ENCODE measurements around the gene SBF1. TPM values are rescaled to one million over a fixed set of nuclear protein-coding genes. Genes with fewer than 3 reads are reported as not detected.

The SBF1 gene
- total and polyA plus RNA-seq, 12 donors = 41.0 to 73.0 (median 48.1) TPM

GRCh38 chr22:50403701-50404101 lies 71.1 kb downstream of the SBF1 start:
- WGBS, 2 donors = 22 to 29% methylated on average over 8 of the region's 8 CpGs
- Histone ChIP-seq H3K36me3 (peaks cover 0 to 53% (median 20%) of the 10 kb centered on the region in 9 donors), H3K27ac (peak overlapping the region in 2 of 10 donors; percentile 16 to 71), H3K4me1 (peaks cover 0 to 50% (median 21%) of the 10 kb centered on the region in 9 donors), H3K4me3 (no peak overlapping the region), H3K9me3 (no peaks in the 10 kb centered on the region), H3K27me3 (no peaks in the 10 kb centered on the region)
- intact Hi-C loops (cut with DNase I) = no loop called here
- peak in 7 of 8 donors; percentile 34 to 63 (median 45) for ATAC-seq
- TF ChIP-seq, protein P1, sequence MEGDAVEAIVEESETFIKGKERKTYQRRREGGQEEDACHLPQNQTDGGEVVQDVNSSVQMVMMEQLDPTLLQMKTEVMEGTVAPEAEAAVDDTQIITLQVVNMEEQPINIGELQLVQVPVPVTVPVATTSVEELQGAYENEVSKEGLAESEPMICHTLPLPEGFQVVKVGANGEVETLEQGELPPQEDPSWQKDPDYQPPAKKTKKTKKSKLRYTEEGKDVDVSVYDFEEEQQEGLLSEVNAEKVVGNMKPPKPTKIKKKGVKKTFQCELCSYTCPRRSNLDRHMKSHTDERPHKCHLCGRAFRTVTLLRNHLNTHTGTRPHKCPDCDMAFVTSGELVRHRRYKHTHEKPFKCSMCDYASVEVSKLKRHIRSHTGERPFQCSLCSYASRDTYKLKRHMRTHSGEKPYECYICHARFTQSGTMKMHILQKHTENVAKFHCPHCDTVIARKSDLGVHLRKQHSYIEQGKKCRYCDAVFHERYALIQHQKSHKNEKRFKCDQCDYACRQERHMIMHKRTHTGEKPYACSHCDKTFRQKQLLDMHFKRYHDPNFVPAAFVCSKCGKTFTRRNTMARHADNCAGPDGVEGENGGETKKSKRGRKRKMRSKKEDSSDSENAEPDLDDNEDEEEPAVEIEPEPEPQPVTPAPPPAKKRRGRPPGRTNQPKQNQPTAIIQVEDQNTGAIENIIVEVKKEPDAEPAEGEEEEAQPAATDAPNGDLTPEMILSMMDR (IDR thresholded peaks at IDR 0.05) = no peak
- peak; percentile 49 to 69 for DNase-seq

- Histone ChIP-seq H3K27me3 (no peaks in the 10 kb centered on the region), H3K36me3 (peaks cover 0 to 39% (median 5%) of the 10 kb centered on the region in 9 donors), H3K27ac (peak overlapping the region in 1 of 10 donors; percentile 71), H3K4me3 (no peak overlapping the region), H3K9me3 (no peaks in the 10 kb centered on the region), H3K4me1 (peaks cover 0 to 58% (median 21%) of the 10 kb centered on the region in 9 donors)
- 94 to 97% methylated on average over 4 of the region's 4 CpGs for WGBS, 2 donors
- DNase-seq (no peak), ATAC-seq (no peak)
- TF ChIP-seq, protein P1 (IDR thresholded peaks at IDR 0.05) = no peak
- intact Hi-C loops (cut with DNase I) = no loop called here
Measured at GRCh38 chr22:50401907-50402306, 72.9 kb downstream of the SBF1 start.

- H3K4me3 ChIP-seq = no peak overlapping the region
- peaks cover 0 to 61% (median 21%) of the 10 kb centered on the region in 9 donors for H3K4me1 ChIP-seq
- WGBS, 2 donors = 97 to 99% methylated on average over 5 of the region's 5 CpGs
- DNase-seq (no peak), ATAC-seq (no peak)
- TF ChIP-seq, protein P1 (IDR thresholded peaks at IDR 0.05) = no peak
- peaks cover 0 to 42% (median 0%) of the 10 kb centered on the region in 9 donors for H3K36me3 ChIP-seq
- intact Hi-C loops (cut with DNase I) = no loop called here
- peak overlapping the region in 1 of 10 donors; percentile 90 for H3K27ac ChIP-seq
- no peaks in the 10 kb centered on the region for H3K27me3 ChIP-seq
- H3K9me3 ChIP-seq = no peaks in the 10 kb centered on the region
Measured at GRCh38 chr22:50400931-50401330, 73.9 kb downstream of the SBF1 start.

DNA sequence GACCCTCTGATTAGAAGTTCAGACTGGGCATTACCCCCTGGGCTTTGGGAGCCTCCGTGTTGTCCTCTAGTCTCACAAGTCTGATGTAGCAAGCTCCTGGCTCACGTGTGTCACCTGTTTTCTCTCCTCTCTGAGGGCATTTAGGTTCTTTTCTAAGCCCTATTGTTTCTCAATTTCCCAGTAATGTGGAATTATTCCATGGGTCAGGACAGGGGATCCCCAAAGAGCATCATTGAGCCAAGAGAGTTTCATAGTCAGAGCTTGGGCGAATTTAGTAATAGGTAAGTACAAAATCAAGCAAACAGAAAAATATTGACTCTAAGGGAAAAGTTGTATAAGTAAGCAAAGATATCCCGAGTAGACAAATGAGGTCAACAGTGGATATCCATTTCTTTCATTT lies 74.4 kb downstream of the SBF1 start:
- WGBS, 2 donors = 85 to 87% methylated on average over 4 of the region's 4 CpGs
- Histone ChIP-seq H3K36me3 (peaks cover 0 to 47% (median 2%) of the 10 kb centered on the region in 9 donors), H3K4me1 (peaks cover 0 to 61% (median 21%) of the 10 kb centered on the region in 9 donors), H3K27ac (peak overlapping the region in 2 of 10 donors; percentile 35 to 90), H3K27me3 (no peaks in the 10 kb centered on the region), H3K9me3 (no peaks in the 10 kb centered on the region), H3K4me3 (no peak overlapping the region)
- no peak for ATAC-seq
- DNase-seq = no peak
- intact Hi-C loops (cut with DNase I) = no loop called here
- TF ChIP-seq, protein P1 (IDR thresholded peaks at IDR 0.05) = no peak

Data from heart right ventricle (tissue), 16 donors.